HG02981 (cell line): ENCODE measurements around the gene BEST4.
"Not testable (repeated sequence)": the region's sequence is repeated elsewhere in the genome, so short reads cannot be mapped to it uniquely, and the experiment has no call there.

Experiments used
- ATAC-seq: cut with Tn5 transposase; IDR thresholded peaks from one replicate; pipeline ENCODE4 v1.9.1; 2021; ENCODE audit warnings: mild to moderate bottlenecking, moderate library complexity; ENCODE audit not compliant: unreplicated experiment

The BEST4 gene

DNA sequence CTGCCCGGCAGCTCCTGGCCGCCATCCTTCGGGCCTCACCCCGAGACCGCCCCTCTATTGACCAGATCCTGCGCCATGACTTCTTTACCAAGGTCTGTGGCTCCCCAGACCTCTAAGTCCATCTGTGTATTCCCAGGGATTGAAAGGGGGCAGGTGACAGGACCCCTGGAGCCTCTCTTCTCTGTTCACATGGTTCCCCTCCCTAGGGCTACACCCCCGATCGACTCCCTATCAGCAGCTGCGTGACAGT is 15.0 kb upstream of the BEST4 start:
- ATAC-seq: no peak

DNA sequence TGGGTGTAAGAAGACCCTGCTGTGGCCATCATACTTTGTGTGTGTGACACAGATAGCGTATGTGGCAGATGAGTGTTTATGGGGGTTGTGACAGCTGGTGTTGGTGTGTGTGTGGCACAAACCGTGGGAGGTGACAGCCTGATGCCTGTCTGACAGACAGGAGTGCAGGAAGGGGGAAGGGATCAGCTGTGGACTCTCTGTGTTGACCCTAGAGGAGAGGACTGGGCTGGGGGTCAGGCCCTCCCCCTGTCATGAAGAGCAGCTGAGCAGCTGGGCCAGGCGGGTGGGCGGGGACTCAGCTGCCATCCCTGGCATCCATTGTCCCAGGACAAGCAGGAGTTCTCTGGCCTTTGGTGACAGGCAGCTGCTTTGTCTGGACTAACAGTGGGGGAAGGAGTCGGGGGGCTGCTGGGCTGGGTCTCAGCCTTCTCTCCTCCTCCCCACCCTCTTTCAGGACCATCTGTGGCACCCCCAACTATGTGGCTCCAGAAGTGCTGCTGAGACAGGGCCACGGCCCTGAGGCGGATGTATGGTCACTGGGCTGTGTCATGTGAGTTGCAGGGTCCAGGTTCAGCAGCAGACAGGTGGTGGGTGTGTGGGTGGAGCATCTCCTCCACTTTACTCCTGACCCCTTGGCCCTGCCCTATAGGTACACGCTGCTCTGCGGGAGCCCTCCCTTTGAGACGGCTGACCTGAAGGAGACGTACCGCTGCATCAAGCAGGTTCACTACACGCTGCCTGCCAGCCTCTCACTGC is 14.5 kb upstream of the BEST4 start:
- no peak for ATAC-seq

DNA sequence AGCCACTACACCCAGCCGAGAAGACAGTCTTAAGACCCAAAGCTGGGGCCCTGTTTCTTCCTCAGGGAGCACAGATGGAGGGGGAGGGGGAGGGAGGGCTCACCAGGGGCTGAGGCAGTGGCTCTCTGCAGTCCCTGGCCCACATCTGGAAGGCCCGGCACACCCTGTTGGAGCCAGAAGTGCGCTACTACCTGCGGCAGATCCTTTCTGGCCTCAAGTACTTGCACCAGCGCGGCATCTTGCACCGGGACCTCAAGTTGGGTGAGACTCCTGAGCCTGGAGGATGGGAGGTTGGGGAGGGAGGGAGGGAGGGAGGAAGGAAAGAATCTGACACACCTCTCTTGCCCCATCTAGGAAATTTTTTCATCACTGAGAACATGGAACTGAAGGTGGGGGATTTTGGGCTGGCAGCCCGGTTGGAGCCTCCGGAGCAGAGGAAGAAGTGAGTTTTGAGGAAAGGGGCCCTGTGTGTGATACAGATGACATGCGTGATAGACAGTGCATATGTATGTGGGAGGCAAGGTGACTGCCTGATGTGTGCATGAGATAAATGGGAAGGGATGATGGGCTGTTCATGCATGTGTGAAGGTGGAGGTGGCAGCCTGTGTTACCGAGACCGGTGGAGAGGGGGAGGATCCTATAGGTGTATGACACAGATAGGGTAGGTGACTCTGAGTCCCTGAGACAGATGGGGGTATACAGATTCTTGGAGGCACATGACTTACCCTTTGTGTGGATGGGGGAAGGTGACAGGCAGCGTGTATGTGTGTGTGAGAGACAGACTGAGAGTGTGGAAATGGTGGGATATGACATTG is 13.7 kb upstream of the BEST4 start:
- ATAC-seq: no peak

DNA sequence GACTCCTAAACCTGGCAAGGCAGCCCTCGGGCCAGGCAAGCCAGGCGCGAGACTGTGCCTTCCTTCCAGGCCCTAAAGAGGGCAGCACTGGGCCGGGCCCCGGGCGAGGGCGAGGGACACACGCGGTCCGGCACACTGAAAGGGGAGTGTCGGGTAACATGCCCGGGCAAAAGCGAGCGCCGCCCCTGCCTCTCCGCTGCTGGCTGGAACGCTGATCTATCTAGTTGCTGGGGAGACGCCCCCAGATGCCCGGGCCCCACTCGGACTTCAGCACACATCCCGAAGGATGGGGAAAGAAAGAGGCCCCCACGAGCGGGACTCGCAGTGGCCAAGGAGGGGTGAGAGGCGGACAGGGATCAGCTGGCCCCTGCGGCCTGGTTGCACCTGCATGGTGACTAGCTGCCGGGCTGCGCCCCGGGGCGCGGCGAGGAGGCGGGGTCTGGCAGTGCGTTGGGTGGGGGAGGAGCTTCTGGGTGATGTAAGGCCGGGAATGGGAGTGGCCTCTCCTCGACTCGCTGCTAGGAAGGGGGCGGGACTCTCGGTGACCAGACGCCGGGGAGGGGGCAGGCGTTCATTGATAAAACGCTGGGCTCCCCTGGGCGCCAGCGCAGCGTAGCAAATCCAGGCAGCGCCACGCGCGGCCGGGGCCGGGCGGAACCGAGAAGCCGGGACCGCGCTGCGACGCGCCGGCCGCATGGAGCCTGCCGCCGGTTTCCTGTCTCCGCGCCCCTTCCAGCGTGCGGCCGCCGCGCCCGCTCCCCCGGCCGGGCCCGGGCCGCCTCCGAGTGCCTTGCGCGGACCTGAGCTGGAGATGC is 12.0 kb upstream of the BEST4 start, which contains the start of gene PLK3:
PLK3 (plus strand) TSS at position 608 of the 815 bp plus-strand sequence; CDS start at position 695, 87 bp downstream.
- ATAC-seq: peak; percentile 79

DNA sequence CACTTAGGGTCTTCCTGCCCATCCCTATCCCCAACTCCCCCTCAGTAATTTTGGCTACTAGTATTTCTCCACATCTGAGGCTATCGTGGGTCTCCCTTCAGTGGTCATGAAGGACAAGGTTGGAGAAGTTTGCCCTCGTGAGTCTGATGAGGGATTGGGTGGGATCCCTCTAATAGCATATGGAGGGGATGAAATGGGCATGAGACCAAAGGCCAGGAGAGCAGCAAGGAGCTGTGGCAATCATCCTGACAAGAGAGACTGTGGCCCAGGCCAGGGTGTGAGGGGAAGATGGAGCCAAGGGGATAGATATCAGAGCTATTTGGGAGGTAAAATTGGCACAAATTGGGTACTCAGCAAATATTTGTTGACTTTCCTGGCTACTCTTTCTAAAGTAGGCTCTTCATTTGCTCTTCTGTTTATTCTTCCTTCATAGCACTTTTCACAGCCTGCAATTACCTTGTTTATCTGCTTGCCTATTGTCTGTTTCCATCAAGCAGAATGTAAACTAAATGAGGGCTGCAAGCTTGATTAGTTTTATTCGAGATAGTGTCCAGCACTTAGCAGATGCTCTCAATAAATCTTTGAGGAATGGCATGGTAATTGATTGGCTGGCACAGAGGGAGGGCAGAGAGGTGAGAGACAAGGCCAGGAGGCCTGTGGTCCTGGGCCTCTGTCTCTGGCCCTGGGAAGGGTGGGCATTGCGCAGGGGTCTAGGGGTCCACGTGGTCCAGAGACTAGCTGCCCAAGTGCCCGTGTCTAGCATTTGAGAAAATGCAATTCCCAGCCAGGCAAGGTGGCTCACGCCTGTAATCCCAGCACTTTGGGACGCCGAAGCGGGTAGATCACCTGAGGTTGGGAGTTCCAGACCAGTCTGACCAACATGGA is 10.8 kb upstream of the BEST4 start:
- no peak for ATAC-seq

DNA sequence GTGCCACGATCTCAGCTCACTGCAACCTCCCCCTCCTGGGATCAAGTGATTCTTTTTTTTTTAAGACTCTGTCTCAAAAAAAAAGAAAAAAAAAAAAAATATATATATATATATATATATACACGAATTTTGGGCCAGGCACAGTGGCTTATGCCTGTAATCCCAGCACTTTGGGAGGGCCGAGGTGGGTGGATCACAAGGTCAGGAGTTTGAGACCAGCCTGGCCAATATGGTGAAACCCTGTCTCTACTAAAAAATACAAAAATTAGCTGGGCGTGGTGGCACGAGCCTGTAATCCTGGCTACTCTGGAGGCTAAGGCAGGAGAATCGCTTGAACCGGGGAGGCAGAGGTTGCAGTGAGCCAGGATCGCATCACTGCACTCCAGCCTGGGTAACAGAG is 9.9 kb upstream of the BEST4 start:
- not testable (repeated sequence) for ATAC-seq

DNA sequence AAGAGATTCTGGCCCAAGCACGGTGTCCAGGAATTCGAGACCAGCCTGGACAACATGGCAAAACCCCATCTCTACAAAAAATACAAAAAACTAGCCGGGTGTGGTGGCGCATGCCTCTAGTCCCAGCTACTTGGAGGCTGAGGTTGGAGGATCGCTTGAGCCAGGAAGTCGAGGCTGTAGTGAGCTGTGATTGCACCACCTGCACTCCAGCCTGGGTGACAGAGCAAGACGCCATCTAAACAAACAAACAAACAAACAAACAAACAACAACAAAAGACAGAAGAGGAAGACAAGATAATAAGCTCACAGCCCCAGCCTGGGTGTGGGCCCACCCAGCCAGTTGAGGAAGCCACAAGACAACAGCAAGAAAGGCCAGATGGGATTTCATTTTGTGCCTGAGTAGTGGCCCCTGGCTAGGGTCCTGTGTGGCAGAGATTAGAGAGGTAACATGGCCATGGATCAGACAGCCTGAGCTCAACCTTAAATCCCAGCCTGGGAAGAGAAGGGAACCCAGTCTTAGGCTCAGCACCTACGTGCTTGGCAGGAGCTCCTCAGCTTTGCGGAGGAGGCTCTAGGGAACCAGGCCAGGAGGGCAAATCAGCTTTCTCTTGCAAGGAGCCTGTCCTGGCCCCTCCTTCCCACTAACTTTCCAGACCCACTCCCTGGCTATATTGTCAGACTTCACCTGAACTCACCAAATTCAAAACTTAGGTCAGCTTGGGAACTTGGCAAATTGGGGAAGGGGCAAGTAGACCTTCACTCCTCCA is 4.9 kb upstream of the BEST4 start:
- no peak for ATAC-seq

DNA sequence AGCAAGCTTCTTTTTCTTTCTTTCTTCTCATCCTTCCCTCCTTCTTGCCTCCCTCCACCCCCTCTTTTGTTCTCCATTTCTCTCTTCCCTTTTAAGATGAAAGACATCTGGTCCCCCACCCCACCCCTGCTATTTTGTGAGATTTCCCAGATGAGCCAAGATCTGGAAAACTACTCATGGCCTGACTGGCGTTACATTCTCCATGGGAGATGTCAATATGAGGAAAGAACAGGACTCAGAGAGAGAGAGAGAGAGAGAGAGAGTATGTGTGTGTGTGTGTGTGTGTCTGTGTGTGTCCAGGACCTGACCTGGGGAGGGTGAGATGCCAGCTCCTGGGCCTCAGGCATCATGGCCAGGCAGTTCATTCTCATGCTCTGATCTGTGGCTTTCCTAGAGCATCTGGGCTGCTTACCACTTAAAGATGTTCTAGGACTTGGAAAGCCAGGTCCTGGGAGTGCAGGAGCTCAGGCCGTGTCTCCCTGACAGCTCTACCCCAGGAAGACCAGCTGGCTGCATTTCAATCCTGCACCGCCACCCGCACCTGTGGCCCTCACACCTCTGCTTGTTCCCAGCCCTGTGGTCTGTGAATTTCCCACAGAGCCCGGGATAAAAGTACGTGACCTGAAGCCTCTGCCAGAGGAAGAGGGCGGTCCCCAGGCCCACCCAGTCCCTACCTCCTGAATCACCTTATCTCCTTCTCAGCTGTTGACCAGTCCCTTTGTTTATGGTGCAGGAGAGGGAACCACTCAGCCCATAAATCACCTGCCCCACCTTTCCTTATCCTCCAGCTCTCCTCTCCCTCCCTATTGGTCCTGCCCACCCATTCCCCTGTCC is 3.2 kb upstream of the BEST4 start:
- ATAC-seq: no peak

DNA sequence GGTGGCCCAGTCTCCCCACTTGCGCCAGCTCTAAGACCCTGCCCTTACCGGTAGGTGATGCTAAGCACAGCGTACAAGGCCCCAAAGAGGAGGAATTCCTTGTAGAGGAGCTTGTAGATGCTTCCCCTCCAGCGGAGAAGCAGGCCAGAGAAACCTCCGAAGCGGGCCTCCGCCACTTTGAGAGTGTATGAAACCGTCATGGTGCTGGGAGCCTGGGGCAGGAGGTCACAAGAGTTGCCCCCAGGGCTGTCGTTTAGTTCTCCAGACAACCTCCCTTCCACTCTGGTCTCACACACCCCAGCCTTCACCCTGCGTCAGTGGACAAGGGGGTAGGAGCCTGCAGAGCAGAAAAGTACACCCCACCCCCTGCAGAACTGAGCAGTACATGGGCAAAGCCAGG is 464 bp downstream of the BEST4 start:
- no peak for ATAC-seq

DNA sequence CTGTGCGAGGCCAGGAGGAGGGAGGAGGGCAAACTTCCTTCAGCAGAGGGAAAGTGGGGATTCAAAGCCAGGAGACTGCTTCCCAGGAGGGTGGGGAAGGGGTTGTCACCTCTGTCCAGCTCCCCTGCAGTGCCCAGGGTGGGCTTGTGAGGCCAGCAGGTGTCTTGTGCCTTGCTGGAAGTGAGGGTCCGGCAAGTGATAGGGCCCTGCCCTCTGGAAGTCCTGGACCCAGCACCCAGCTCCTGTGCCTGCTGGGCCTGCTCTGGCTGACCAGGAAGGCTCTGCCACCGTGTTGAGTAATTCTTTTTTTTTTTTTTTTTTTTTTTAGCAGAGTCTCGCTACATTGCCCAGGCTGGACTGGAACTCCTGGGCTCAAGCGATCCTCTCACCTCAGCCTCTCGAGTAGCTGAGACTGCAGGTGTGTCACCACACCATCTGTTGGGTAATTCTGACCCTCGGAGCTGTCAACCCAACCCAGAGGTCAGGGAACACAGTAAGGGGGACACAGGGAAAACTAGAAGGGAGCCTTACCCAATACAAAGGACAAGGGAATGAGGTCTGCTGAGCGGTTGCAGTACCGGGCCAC is 1.0 kb downstream of the BEST4 start:
- ATAC-seq: no peak

DNA sequence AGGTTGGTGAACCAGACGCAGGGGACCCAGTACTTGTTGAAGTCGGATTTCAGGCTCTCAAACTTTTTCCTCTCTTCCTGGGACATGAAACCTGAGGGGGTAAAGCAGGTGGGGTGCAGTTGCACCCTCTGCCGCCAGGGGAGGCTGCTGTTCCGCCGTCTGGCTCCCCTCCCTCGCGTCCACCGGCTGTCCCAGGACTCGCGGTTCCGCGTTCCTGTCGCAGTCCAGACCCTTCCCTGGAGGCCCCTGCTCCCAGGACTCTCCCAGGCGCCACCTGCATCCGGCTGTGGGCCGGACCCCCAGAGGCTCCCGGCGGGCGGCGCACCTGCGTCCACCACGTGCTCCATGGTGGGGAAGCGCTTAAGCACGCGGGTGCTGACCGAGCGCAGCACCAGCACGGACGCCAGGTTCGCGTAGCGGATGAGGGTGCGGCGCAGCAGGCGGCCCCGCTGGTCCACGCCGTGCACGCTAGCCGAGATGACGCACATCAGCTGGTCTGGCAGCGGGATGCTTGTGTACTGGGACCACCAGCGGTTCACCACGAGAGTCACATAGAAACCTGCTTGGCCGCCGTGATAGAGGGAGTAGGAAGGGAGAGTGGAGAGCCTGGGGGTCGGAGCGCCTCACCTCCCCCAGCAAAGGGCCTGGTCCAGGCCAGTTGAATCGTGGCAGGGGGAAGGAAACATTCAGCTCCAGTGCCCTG is 1.7 kb downstream of the BEST4 start:
- no peak for ATAC-seq

DNA sequence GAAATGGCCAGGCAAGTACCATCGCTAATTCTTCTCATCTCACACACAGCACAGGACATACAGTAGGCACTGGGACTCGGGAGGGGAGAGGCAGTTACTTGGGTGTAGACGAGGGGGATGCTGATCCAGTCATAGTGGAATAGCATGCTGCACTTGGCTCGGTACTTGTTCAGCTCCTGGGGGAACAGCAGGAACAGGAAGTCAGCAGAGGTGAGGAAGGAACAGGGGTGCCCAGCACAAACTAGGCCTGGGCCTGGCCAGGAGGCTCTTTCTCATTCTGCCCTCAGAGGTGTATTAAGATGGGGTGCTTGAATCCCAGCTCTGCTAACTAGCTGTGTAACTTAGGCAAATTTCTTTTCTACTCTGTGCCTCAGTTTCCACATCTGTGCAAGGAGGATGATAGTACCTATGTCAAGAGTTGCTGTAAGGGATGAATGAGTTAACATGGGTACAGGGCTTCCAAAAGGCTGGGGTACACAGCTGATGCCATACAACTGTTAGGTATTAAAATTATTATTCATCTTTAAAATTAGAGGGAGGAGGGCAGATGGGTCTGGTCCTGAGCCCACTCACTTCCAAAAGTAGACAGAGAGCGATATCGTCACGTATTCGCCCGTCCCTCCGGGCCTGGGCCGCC is 2.4 kb downstream of the BEST4 start:
- no peak for ATAC-seq

DNA sequence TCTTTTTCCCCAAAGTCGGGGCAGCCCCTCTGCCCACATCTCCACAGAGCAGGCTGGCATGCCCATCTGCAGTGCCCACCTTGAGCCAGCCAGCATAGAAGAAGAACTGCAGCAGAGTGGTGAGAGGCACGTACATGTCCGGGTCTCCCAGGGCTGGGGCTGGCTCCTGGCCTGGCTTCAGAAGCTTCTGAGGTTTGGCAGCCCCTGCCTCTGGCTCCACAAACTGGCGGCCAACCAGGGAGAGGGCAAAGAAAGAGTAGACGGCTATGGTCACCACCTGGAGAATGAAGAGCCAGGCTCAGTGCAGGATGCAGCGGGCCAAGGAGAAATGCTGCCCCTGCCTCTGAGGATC is 3.0 kb downstream of the BEST4 start:
- ATAC-seq: no peak

DNA sequence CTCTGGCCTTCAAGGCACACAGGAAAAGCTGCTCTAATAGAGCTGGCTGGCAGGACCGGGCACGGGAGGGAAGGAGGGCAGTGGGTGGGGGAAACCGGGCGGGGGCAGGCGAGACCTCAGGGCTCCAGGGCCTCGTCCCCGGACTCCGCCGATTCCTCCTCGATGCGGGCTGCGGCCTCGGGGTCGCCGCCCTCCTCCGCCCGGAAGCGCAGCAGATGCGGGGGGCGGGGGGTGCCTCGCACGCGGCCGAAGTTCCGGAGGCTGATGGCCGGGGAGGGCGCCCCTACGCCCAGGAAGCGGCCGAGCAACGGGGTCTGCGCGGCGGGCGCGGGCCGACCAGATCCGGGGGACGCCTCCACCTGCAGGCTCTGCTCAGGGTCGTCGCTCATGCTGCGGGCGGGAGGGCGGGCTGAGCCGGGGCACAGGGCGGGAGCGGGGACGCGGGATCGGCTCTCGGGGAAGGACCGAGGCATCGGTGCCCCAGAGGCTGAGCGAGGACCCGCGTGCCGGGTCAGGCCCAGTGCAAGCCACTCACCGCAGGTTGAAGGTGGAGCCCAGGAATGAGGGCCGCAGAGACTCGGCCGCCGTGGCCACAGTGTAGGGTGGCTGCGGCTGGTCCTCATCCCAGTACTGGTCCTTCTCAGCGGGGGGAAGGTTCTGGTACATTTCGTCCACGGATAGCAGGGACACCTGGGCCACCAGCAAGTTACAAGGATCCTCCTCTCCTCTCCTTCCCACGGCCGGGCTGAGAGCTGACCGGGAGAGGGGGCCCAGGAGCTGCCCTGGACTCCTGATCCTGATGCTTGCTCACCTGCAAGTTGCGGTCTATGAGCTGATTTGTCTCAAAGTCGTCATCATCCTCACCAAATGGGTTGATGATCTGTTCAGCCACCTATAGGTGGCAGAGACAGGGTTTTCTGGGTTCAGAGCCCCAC is 3.6 kb downstream of the BEST4 start:
- no peak for ATAC-seq

DNA sequence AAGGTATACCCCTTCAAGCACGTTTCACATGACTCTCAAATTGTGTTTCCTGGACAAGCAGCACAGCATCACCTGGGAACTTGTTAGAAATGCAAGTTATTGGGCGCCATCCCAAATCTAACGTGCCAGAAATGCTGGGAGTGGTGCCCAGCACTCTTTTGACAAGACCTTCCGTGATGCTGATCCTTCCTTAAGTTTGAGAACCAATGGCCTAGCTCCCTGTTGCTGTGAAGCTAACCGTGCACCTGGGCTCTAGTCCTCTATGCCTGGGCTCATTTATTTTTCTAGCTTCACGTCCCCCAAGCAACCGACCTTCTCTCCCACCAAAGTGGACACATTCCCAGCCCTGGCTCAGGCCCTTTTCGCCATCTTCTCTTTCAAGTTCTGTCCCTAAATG is 4.3 kb downstream of the BEST4 start:
- ATAC-seq: no peak

DNA sequence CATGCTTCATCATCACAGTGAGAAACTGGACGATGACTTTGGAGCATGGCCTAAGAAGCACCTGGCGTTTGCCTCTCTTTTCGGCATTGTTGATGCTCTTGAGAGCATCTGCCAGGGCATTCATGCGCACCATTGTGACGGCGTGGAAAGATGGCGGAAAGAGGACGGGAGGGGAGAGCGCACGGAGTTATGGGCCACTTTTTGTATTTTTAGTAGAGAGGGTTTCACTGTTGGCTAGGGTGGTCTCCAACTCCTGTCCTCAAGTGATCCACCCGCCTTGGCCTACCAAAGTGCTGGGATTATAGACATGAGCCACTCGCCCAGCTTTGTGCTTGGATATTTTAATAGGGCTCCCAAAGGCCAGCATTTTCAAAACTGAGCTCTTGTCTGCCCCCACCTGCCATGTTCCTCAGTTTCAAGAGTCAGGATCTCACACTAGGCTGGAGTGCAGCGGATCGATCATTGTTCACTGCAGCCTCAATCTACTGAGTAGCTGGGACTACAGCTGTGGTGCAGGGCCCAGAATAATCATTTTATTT is 7.3 kb downstream of the BEST4 start:
- ATAC-seq: no peak
